Smooth muscle cell of the umbilical artery (primary cell): ENCODE results near the gene PARVA. TPM values are rescaled to one million over a fixed set of nuclear protein-coding genes. Genes with fewer than 3 reads are reported as not detected.

Source experiments
- total RNA-seq: library from RNA; depleted of rRNA; stranded (reverse); fragments of >200 nt; gene quantifications from 2 replicates; pipeline ENCODE4 v1.2.3, GENCODE V29; 2014

The PARVA gene, protein sequence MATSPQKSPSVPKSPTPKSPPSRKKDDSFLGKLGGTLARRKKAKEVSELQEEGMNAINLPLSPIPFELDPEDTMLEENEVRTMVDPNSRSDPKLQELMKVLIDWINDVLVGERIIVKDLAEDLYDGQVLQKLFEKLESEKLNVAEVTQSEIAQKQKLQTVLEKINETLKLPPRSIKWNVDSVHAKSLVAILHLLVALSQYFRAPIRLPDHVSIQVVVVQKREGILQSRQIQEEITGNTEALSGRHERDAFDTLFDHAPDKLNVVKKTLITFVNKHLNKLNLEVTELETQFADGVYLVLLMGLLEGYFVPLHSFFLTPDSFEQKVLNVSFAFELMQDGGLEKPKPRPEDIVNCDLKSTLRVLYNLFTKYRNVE
- total RNA-seq: 57.0 and 80.9 TPM in 2 replicates

DNA sequence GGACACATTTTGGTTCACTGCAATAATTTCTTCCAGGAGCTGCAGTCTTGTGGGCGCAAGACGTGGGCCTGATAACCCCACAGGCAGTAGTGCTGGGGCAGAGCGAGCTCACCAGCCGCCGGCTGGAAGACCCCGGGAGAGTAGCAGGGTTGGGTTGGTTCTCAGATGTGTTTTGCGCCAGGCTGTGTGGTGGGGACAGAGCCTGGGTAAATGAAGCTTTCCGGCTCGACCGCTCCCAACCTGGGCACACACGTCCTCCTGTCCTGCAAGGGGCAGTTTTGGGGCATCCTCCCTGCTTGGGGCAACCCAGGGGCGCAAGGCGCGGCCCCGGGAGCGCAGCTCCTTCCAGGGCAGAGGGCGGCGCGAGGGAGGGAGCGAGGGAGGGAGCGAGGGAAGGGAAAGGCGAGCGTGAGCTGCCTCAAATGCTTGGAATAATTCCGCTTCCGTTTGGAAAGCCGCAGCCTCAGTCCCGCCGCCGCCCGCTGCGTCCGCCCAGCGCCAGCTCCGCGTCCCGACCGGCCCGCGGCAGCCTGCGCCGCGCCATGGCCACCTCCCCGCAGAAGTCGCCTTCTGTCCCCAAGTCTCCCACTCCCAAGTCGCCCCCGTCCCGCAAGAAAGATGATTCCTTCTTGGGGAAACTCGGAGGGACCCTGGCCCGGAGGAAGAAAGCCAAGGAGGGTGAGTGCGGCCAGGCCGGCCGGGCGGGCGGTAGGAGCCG, at the start of gene PARVA:
Gene PARVA (plus strand): TSS at position 466 of the 718 bp plus-strand sequence. CDS start 77 bp downstream, at position 543.

